HG02981 (cell line): ENCODE data around the gene FGF11.
"Not testable (repeated sequence)": the region's sequence is repeated elsewhere in the genome, so short reads cannot be mapped to it uniquely, and the experiment has no call there.

ENCODE experiments used
- ATAC-seq: cut with Tn5 transposase; IDR thresholded peaks from one replicate; pipeline ENCODE4 v1.9.1; 2021; ENCODE audit warnings: mild to moderate bottlenecking, moderate library complexity; ENCODE audit not compliant: unreplicated experiment

Gene FGF11

DNA sequence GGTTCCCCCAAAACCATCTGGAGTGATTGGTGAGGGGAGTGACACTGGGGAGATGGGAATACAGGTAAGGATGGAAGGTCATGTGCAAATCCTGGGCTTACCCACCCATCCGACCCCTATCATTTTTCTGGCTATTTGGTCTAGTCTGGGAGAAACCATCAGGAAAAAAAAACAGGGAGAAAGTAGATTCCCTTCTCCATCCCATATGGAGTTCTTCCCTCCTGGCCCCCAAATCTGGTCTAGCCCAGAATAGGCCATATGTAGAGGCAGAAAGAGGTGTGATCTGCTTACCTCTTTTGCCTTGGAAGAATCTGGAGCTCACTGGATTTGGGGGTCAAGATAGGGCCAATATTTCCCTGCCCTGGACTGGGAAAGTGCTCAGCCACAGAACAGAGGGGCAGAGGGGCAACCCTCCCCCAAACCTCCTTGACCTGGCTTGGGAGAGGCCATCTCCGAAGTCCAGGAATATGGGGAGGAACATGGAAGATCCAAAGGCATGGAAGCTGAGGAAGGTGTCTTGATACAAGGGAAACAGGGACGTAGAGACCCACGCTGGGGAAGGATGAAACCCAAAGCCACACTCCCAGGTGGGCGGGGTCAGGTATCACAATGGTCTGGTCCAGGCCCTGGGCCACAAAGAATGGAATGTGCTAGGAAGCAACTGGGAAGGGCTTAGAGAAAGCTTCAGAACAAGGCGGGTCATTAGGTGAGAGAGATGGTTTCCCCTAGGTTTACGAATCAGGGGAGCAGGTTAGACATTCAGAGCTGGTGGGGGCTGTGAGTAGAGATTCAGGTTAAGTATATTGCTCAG, 21.7 kb downstream of the FGF11 start:
- no peak for ATAC-seq

DNA sequence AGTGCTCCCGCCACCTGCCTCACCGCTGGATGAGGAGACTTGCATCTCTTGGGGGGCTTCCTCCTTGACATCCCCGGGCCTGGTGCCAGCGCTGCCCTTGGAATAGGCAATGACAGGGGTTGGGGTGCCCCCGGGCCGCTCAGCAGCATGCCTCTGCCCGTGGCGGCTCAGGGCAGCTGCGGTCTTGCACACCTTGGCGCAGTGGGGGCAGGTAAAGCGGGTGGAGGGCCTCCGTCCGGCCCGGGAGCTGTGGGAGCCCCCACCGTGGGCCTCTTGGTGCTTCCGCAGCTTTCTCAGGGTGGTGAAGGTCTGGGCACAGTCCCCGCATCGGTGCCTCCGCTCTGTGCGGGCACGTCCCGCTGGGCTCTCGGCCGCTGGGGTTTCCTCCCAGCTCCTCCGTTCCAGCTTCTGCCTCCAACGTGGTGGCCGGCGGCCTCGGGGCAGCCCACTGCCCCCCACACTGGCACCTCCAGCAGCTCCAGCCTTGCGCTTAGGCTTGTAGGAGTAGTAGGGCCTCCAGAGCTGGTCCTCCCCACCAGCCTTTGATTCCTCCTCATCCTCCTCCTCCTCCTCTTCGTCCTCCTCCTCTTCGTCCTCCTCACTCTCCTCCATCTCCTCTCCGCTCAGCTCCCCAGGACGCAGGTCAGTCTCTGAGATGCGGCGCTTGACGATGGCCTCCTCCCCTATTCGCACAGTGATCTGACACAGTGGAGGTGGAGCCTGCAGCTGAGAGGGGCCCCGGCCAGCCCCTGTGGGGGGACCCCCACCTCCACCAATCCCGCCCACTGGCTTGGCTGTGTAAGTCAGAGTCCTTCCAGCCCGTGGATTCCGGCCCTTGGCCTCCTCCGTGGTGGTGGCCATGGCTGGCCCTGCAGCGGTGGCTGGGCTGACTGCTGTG, 23.4 kb downstream of the FGF11 start:
- no peak for ATAC-seq

DNA sequence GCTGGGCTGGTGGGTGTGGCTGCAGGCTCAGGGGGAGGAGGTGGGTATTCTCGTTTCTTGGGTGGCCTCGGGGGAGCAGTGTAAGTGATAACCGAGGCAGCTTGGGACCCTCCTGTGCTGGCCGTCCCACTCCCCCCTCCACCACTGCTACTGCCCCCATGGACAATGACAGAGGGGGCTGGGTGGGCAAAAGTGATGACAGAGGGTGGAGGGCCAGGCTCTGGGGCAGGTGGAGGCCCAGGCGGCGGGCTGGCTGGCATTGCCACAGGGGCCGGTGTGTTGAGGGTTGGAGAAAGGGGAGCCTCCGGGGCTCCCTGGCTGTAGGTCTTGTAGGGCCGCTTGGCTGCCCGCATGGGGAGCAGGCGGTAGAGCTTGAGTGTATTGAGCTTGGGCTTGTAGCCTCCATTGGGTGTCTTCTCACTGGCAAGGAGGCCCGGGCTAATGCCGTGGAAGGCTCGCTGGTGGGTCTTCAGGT, 24.1 kb downstream of the FGF11 start:
- ATAC-seq, result no peak

DNA sequence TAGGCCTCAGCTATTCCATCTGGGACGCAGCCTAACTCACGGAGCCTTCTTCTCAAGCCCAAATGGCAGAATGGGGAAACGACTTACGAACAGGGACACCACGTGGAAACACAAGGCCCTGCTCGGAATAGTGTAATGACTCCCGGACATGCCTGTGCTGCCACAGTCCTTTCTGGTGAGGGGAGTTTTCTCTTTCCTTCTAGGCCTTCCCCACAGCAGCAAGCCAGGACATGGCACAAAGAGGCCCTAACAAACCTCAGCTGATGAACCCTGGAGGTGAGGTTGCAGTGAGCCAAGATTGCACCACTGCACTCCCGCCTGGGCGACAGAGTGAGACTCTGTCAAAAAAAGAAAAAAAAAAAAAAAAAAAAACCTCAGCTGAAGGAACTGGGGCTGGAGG, 24.8 kb downstream of the FGF11 start:
- ATAC-seq, result no peak

DNA sequence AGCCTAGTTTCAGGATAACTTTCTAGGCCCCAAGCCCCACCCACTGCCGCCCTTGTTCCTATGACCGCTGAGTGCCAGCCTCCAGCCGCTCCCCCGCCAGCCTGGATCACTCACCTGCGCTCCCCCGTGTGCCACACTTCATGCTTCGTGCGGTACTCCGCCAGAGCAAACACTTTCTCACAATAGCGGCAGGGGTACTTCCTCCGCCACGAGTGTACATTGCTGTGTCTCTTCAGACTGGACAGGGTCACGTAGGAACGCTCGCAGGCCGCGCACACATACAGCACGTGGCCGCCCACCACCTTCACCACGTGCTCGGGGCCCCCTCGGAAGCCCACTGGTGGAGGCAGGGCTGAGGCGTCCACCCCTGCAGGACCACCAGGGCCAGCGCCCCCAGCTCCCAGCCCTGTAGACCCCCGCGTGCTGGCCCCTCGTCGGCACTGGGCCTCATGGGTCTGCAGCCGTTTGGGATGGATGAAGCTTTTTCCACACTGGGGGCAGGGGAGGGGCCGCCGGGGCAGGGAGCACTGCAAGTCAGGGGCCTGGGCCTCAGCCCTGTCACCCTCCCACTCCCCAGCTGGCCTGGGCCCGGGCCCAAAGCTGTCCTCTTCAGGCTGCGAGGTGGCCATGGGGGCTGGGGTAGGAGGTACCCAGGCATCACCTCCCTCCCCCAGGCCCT, 26.4 kb downstream of the FGF11 start:
- ATAC-seq, result no peak

DNA sequence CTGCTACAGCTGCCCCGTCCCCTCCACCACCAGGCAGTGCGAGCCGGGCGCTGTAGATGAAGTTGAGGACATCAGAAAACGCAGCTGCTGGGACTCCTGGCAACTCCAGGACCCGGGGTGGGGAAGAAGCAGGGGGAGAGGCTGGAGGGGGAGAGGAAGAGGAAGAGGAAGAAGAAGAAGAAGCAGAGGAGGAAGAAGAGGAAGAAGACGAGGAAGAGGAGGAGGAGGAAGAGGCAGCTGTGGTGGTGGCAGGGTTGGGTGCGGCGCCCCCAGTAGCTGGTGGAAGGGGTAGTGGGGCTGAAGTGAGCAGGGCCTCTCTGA, 27.0 kb downstream of the FGF11 start:
- ATAC-seq, result no peak

DNA sequence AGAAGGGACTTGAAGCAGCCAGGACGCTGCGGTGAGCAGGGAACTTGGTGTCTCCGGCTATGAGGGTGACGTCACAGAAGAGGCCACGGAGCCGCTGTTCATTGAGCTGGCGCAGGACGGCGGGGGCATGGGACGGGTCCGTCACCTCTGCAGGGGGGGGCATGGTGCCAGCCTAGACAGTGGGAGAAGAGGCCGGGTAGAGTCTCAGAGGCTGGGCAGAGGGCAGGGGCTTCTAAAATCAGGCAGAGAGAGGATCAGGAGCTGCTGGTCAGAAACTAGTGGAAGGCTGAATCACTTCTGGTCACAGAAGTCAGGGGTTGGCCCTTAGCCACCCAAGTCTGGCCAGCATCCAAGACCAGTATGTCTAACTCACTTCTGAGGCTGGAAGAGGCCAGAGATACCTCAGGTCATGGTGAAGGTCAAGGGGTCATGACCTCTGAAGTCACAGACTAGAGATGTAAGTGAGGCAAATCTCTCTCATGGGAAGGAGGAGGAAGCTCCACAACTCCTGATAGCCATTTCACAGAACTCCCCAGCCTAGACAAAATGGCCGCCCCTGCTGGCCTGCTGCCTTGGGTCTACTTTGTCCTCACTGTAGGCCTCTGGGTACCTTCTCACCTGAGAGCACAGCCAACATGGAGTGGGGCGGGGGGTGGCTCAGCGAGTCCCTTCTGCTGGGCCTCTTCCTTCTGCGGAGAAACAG, 27.5 kb downstream of the FGF11 start:
- ATAC-seq, result no peak

DNA sequence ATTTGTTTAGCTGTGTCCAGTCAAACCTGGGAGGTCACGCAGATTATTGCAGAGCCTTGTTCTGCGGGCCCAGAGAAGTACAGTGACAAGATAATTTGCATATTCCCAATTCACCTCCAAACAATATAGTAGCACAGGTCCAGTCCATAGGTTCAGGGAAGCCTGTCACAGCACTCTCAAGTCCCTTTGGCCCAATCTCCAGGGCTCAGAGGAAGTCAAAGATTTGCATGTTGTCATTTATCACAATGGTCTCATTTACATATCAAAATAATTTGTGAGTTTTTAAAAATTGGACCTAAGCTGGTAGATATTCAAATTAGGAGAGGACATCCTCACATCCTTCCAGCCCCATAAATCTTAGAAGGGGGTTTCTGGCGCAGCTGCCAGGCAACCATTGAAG, 28.2 kb downstream of the FGF11 start:
- no peak for ATAC-seq

DNA sequence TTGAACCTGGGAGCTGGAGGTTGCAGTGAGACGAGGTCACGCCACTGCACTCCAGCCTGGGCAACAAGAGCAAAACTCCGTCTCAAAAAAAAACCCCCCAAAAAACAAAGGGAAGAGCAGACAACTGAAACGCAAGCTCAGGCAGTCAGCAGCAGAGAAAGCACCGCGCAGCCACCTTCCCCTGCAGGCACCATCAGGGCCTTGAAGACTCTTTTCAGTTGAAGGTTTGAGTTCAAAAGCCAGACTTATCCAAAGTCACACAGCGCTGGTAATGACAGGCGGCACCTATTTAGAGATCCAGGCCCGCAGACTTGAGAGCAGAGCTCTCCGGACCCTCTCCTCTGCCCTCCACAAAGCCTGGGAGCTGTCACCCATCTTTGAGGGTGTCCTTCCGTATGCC, 29.0 kb downstream of the FGF11 start:
- no peak for ATAC-seq

DNA sequence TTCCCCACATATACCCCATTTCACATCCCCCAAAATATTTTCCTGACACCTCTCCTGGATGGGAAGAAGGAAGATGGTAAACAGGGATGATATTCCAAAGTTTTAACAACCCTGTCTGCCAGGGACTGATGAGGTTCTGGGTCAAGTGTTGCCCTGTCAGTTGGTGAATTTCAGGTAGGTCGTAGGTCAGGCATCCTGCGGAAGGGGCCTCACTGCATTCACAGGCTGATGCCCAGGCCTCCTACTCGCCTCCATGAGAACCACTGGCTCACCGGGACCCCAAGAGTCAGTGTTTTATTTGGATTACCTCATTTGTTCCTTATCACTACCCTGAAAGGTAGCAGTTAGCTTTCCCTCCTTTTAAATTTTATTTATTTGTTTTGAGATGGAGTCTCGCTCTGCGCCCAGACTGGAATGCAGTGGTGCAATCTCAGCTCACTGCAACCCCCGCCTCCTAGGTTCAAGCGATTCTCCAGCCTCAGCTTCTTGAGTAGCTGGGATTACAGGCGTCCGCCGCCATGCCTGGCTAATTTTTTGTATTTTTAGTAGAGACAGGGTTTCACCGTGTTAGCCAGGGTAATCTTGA, 29.6 kb downstream of the FGF11 start:
- ATAC-seq, result no peak

DNA sequence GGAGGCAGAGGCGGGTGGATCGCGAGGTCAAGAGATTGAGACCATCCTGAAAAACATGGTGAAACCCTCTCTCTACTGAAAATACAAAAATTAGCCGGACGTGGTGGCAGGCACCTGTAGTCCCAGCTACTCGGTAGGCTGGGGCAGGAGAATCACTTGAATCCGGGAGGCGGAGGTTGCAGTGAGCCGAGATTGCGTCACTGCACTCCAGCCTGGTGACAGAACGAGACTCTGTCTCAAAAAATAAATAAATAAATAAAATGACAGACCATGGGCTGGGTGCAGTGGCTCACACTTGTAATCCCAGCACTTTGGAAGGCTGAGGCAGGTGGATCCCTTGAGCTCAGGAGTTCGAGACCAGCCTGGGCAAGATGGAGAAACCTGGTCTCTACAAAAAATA, 30.5 kb downstream of the FGF11 start:
- not testable (repeated sequence) for ATAC-seq

DNA sequence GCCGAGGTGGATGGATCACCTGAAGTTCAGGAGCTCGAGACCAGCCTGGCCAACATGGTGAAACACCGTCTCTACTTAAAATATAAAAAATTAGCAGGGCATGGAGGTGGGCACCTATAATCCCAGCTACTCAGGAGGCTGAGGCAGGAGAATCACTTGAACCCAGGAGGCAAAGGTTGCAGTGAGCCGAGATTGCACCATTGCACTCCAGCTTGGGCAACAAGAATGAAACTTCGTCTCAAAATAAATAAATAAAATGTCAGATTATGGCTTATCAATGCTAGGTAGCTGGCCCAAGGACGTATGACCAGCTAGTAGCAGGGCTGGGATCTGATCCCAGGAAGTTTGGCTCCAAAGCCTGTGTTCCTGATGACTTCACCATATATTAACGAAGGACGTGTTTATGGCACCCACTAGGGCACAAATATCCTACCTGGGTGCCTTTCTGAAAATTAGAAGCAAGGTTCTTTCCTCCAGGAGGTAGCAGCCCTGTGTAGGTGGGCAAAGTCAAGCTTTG, 31.2 kb downstream of the FGF11 start:
- ATAC-seq, result not testable (repeated sequence)

DNA sequence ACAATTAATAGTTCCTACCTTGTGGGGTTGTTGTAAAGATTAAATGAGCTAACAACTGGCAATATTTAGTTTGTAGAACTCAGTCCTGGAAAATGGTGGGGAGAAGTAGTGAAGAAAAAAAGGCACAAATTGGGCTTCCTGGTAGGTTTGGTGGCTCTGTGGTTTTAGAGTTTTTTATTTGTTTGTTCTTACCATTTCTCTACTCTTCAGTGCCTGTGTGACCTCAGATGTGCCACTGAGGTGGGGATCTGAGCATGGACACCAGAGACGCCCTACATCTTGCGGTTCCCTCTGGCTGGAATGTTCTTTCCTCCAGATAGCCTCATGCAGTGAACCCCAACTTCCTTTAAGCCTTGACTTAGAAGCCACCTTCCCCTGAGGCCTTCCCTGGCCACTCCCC, 32.4 kb downstream of the FGF11 start:
- no peak for ATAC-seq

DNA sequence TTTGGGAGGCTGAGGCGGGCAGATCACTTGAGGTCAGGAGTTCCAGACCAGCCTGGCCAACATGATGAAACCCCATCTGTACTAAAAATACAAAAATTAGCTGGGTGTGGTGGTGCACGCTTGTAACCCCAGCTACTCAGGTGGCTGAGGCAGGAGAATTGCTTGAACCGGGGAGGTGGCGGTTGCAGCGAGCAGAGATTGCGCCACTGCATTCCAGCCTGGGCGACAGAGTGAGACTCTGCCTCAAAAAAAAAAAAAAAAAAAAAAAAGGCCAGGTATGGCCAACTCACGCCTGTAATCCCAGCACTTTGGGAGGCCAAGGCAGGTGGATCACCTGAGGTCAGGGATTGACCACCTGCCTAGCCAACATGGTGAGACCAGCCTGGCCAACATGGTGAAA, 35.5 kb downstream of the FGF11 start:
- not testable (repeated sequence) for ATAC-seq

DNA sequence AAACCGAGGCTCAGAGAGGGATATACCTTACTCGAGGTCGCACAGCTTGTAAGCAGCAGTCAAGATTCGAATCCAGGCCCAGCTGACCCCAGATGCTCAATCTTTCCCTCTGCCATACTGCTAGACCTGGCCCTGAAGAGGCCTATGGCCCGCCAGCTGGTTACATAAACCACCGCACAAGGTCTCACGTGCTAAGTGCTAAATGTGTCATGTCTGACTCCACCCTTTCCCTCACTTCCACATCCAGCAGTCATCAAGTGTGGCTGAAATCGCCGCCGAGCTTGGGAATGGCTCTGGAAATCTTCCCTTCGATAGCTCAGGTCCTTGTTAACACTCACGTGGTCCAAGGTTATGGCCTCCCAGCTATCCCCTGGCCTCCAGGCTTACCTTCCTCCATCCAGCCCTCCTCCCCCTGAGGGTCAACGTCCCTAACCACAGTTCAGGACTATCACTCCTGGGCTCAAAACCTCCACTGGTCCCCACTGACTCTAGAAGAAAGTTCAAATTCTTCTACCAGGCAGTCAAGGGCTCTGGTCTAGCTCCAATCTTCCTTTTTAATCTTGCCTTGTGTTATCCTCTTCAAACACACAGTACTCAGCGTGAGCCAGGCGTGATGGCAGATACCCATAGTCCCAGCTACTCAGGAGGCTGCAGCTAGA, 36.6 kb downstream of the FGF11 start:
- no peak for ATAC-seq

DNA sequence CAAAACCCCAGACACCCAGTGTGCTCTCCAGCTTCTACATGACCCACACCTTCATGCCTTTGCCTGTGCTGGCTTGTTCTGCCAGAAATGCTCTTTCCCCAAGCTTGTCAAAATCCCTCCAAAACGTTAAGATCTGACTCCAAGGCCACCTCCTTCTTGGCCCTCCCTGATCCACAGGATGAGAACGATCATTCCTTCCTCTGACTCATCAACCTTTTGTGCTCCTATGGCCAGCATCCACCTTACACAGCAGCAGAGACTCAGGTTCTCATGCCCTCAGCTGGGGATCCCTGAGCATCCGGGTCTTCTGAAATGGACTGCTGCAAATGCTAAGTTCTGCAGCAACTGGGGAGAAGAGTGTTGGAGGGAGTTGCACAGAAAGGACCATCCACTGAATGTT, 37.2 kb downstream of the FGF11 start:
- ATAC-seq, result no peak

DNA sequence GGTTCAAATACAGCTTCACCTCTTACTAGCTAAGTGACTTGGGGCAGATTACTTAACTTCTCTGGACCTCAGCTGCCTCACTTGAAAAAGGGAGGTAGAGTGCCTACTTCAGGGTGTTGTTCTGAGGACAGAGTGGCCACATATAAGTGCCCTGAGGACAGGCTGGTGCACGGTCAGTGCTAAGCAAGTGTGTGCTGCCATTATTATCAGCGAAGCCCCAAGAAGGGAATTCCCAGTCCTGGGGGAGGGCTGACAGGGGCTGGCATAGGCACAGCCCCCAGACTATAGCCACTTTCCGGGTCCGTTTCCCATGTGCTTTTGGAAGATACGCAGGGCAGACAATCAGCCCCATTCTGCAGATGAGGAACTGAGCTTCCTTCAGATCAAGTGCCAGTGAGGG, 37.6 kb downstream of the FGF11 start:
- no peak for ATAC-seq

DNA sequence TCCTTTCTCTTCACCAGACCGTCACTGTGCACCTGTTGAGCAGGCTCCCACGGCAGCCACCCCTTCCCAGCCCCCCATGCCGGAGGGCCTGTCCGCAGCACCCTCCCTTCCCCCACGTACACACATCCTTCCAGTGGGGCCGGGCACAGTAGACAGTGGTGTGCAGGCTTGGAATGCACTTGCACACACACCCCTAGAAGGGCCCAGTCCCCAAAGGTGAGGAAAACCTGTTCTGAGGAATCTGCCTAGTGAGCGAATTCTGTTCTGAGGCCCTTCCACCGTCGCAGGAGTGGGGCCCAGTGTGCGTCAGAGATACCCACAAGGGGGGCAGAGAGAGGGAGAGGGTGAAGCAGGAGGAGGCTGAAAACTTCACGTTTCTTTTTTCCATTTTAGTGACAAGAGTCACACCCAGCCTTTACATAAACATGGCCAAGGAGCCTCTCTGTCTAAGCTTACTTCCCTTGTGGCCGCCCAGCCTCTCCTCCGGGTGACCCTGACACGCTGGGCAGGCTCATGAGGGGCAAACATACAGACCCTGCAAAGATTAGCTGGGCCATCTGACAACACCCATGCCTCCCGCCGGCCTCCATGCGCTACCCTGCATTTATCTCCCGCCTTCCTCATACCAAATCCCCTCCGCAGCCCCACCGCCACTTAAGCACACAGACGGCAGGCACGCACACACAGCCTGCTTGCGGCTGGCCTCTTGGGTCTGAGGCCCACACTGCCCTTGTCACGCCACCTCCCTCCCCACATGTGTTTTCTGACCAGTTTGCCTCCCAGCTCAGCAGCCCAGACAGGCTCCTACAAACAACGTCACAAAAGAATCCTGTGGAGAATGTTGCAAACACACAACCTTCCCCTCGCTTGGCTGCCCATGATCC, 38.3 kb downstream of the FGF11 start:
- ATAC-seq, result no peak
